ENCODE measurements around the gene RTL10.

RTL10 gene

DNA sequence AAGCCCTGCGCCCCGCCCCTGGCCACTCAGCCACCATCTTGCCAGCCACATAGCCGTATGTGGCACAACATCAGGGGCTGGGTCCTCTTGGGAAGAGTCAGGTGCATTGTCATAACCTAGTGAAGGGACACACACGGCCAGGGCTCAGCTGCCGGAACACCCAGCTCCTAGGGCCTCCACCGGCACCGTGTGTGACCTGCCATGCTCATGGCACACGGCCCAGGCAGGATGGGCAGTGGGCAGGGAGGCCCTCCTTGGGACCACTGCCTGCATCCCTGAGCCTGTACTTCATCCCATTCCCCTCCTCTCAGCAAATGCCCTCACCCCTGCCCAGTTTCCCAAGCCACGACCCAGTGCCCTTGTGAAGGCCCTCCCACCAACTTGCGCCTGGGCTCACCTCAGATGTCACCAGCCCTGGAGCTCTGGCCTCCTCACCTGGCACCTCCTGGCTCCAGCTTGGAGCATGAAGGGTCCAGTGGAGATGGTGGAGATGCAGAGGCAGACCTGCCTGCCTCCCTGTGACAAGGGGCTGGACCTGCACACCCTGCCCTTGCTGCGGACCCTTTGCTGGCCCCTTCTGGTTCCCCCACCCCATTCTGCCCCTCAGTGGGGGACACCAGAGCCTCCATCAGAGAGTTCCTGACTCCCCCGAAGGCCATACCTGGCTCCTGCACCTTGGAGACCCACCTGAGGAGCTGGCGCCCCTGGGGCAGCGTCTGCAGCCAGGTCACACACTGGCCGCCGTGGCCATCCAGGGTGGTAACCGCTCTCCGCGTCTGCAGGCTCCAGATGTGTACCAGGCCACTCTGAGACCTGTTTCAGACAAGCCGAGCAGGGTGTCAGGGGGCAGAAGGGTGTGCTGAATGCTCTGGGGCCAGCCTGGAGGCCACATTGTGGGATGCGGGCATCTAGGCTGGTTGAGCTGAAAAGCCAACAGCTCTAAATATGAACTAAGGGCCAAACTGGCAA is 34.5 kb downstream of the RTL10 start:
- TF ChIP-seq ZFX (IDR thresholded peaks at IDR 0.05): no peak
- TF ChIP-seq, protein P1, sequence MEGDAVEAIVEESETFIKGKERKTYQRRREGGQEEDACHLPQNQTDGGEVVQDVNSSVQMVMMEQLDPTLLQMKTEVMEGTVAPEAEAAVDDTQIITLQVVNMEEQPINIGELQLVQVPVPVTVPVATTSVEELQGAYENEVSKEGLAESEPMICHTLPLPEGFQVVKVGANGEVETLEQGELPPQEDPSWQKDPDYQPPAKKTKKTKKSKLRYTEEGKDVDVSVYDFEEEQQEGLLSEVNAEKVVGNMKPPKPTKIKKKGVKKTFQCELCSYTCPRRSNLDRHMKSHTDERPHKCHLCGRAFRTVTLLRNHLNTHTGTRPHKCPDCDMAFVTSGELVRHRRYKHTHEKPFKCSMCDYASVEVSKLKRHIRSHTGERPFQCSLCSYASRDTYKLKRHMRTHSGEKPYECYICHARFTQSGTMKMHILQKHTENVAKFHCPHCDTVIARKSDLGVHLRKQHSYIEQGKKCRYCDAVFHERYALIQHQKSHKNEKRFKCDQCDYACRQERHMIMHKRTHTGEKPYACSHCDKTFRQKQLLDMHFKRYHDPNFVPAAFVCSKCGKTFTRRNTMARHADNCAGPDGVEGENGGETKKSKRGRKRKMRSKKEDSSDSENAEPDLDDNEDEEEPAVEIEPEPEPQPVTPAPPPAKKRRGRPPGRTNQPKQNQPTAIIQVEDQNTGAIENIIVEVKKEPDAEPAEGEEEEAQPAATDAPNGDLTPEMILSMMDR (conservative IDR thresholded peaks at IDR 0.05): no peak
- H3K27ac ChIP-seq: no peak overlapping the region

DNA sequence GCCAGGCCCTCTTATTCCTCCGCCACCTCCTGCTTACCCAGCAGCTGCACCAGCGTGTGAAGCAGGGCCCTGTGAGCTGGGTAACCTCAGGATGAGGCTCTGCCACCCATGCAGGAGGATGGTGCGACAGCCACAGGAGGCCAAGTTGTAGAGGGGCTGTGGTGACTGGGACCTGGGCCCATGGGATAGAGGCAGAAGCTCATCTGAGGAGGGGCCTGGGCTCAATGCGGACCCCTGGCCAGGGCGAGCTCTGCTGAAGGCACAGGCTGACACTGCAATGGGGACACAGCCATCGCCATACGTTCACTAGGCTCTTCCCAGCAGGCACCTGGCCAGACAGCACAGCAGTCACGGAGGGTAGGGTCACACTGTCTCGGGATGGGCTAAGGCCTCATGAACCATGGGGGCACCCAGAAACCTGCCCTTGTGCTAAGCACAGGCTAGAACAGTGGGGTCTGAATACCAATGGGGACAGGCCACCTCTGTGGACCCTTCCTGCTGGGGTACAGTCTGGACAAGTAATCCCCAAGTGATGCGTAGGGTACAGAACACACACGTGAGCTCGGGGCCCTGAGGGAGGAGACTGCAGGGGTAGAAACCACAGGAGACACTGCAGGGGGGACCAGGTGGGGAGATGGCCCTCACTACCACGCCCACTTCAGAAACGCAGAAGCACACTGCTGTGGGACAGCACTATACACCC is 35.3 kb downstream of the RTL10 start:
- H3K27ac ChIP-seq: no peak overlapping the region
- TF ChIP-seq, protein P1 (conservative IDR thresholded peaks at IDR 0.05): no peak
- no peak for TF ChIP-seq ZFX (IDR thresholded peaks at IDR 0.05)

- no peak overlapping the region for H3K27ac ChIP-seq
- no peak for TF ChIP-seq ZFX (IDR thresholded peaks at IDR 0.05)
- TF ChIP-seq, protein P1 (conservative IDR thresholded peaks at IDR 0.05): no peak
Observed at GRCh38 chr22:19818324-19819207, 36.1 kb downstream of the RTL10 start.

GRCh38 chr22:19816372-19817119 is 38.1 kb downstream of the RTL10 start:
- TF ChIP-seq, protein P1 (conservative IDR thresholded peaks at IDR 0.05): no peak
- TF ChIP-seq ZFX (IDR thresholded peaks at IDR 0.05): no peak
- H3K27ac ChIP-seq: no peak overlapping the region

GRCh38 chr22:19815823-19816290 is 38.8 kb downstream of the RTL10 start:
- TF ChIP-seq, protein P1 (conservative IDR thresholded peaks at IDR 0.05): no peak
- no peak for TF ChIP-seq ZFX (IDR thresholded peaks at IDR 0.05)
- no peak overlapping the region for H3K27ac ChIP-seq

DNA sequence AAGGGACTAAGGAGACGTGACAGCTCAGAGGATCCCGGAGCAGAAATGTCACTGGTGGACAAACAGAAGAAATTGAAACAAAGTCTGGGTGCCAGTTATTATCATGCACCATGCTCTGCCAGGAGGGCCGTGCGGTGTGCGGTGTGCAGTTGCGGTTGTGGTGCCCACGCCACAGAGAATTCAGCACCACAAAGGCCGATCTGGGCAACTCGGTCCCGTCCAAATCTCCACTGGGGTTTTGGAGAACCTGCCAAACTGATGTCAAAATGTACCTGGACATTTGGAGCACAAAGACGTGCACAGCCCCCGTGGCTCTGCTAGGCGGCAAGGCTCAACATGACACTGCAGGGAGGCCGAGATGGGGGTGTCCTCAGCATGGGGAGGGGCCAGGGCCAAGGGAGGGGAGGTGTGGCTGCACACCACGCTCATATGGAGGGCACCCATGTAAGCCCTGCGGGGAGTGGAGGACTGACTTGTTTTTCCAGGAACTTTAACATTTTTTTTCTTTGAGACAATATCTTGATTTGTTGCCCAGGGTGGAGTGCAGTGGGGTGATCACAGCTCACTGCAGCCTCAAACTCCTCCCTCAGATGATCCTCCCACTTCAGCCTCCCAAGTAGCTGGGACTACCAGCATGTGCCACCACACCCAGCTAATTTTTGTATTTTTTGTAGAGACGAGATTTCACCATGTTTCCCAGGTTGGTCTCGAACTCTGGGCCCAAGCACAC is 39.4 kb downstream of the RTL10 start:
- no peak overlapping the region for H3K27ac ChIP-seq
- no peak for TF ChIP-seq ZFX (IDR thresholded peaks at IDR 0.05)
- TF ChIP-seq, protein P1 (conservative IDR thresholded peaks at IDR 0.05): no peak
